K562 (cell line): ENCODE measurements around the gene KCTD19. TPM values are rescaled to one million over a fixed set of nuclear protein-coding genes. Genes with fewer than 3 reads are reported as not detected.

Source experiments
- ATAC-seq: fragments of 200-7000 bp; cut with Tn5 transposase; 3 replicates; pipeline ENCODE4 v1.9.1; 2020; ENCODE audit warnings: moderate library complexity
- BruUV-seq: library from RNA; stranded (reverse); fragments of 400-500 nt; replicated peaks from 2 replicates; lab custom pipeline; 2021; lab: Mats Ljungman, UMichigan
- CTCF ChIA-PET: fragments of 300-600 bp; formaldehyde crosslinking; extraction: SDS; loops from one replicate; lab custom pipeline; 2021; ENCODE audit warnings: low intra/inter-chr PET ratio; lab: Yijun Ruan, JAX
- POLR2A ChIA-PET: fragments of 300-600, 350-650 bp; sonication (Branson Sonifier 250); formaldehyde crosslinking; extraction: SDS; loops from one replicate; lab custom pipeline; 2021; ENCODE audit warnings: antibody characterized with exemption, inconsistent platforms; lab: Yijun Ruan, JAX
- DNase-seq, 4 experiments: peaks; one replicate each; pipeline versions ENCODE4 v3.0.0 to v3.0.0-alpha.2; 2011 to 2018; ENCODE audit warnings: low spot score in 3 of 4, mixed read lengths in 3 of 4; ENCODE audit errors: extremely low read depth in 1 of 4
- FAIRE-seq: peaks from 2 replicates; lab custom pipeline; 2011; peaks lifted over from hg19 to GRCh38; lab: Jason Lieb, UNC
- H2AFZ ChIP-seq: 2 replicates; pipeline ENCODE4 v1.6.0; 2011; ENCODE audit warnings: low read depth, low read length, control low read depth, inconsistent platforms
- H3K27ac ChIP-seq: fragments of 200-600 bp; 3 replicates; pipeline ENCODE4 v1.8.0; 2011; ENCODE audit warnings: low read depth, mild to moderate bottlenecking, control low read depth, inconsistent platforms, low read length, moderate library complexity, mixed read lengths; ENCODE audit errors: extremely low read depth
- H3K27me3 ChIP-seq, 2 experiments: fragments of 300-600 bp in 1 of 2; 2 replicates in 1 of 2; 3 replicates in 1 of 2; pipeline versions ENCODE4 v1.6.0 to v1.8.0; 2011; ENCODE audit warnings: inconsistent platforms in 2 of 2, low read length in 2 of 2, mild to moderate bottlenecking in 1 of 2, mixed read lengths in 1 of 2, moderate library complexity in 1 of 2; ENCODE audit not compliant: control insufficient read depth in 2 of 2, insufficient read depth in 2 of 2
- H3K36me3 ChIP-seq: fragments of 300-600 bp; 3 replicates; pipeline ENCODE4 v1.8.0; 2011; ENCODE audit warnings: mild to moderate bottlenecking, low read length, inconsistent platforms; ENCODE audit not compliant: control insufficient read depth, insufficient read depth
- H3K4me1 ChIP-seq, 2 experiments: fragments of 200-600 bp in 1 of 2; replicated peaks in 1 of 2; 2 replicates in 1 of 2; 3 replicates in 1 of 2; pipeline versions ENCODE4 v1.5.1 to v1.8.0; 2011; ENCODE audit warnings: inconsistent platforms in 2 of 2, low read length in 2 of 2, mild to moderate bottlenecking in 1 of 2, mixed read lengths in 1 of 2, moderate library complexity in 1 of 2; ENCODE audit not compliant: control insufficient read depth in 2 of 2, insufficient read depth in 2 of 2
- H3K4me2 ChIP-seq: 2 replicates; pipeline ENCODE4 v1.6.1; 2011; ENCODE audit warnings: low read length, control low read depth, inconsistent platforms, mixed read lengths; ENCODE audit not compliant: insufficient read depth
- H3K4me3 ChIP-seq: fragments of 200-600 bp; sonication (generic), shearing (Covaris generic); 2 replicates; pipeline ENCODE4 v1.5.1; 2016; ENCODE audit warnings: control low read depth, inconsistent platforms
- H3K79me2 ChIP-seq: fragments of 200-600 bp; 3 replicates; pipeline ENCODE4 v1.8.0; 2011; ENCODE audit warnings: low read length, inconsistent platforms; ENCODE audit not compliant: control insufficient read depth, insufficient read depth
- H3K9ac ChIP-seq, 2 experiments: 2 replicates each; pipeline versions ENCODE4 v1.6.0 to v1.6.1; 2011; ENCODE audit warnings: low read depth in 2 of 2, low read length in 2 of 2, control low read depth in 1 of 2, inconsistent platforms in 1 of 2, mild to moderate bottlenecking in 1 of 2, mixed read lengths in 1 of 2; ENCODE audit not compliant: insufficient read depth in 1 of 2
- H3K9me1 ChIP-seq: one replicate; pipeline ENCODE4 v1.6.0; 2011; ENCODE audit warnings: inconsistent platforms, mild to moderate bottlenecking, low read length, moderate library complexity; ENCODE audit not compliant: control insufficient read depth, insufficient read depth
- H3K9me3 ChIP-seq: replicated peaks from 2 replicates; pipeline ENCODE4 v1.5.1; 2011; ENCODE audit warnings: low read depth, low read length, inconsistent platforms; ENCODE audit not compliant: control insufficient read depth, insufficient read depth
- H4K20me1 ChIP-seq: replicated peaks from 2 replicates; pipeline ENCODE4 v1.6.1; 2011; ENCODE audit warnings: low read length, inconsistent platforms, mixed read lengths; ENCODE audit not compliant: control insufficient read depth, insufficient read depth
- CAMTA2 ChIP-seq: fragments of 250-450 bp; sonication (Bioruptor Pico); conservative IDR thresholded peaks from 2 replicates; pipeline ENCODE4 v1.5.1; 2022
- CTCF ChIP-seq, 3 experiments: IDR thresholded peaks in 2 of 3; conservative IDR thresholded peaks in 1 of 3; 2 replicates each; pipeline ENCODE4 v1.5.1; 2011 to 2012; ENCODE audit warnings: low read length in 3 of 3, mild to moderate bottlenecking in 3 of 3, control low read depth in 2 of 3, improper control_type of control experiment in 1 of 3, inconsistent platforms in 1 of 3, low read depth in 1 of 3, mixed read lengths in 1 of 3, moderate library complexity in 1 of 3; ENCODE audit not compliant: insufficient read depth in 2 of 3
- CXXC5 ChIP-seq: fragments of 250-450 bp; sonication (Bioruptor Pico); IDR thresholded peaks from 2 replicates; pipeline ENCODE4 v1.8.0; 2022; ENCODE audit warnings: inconsistent platforms, mild to moderate bottlenecking, moderate library complexity
- EHMT2 ChIP-seq: fragments of 450-650 bp; IDR thresholded peaks from 2 replicates; pipeline ENCODE4 v1.6.1; 2018; ENCODE audit warnings: antibody characterized with exemption
- FOXP1 ChIP-seq: sonication (generic); formaldehyde crosslinking; IDR thresholded peaks from 2 replicates; pipeline ENCODE4 v1.8.0; 2022; ENCODE audit warnings: mild to moderate bottlenecking, missing genetic modification reagents
- MCM2 ChIP-seq: fragments of 450-650 bp; IDR thresholded peaks from 2 replicates; pipeline ENCODE4 v1.6.1; 2017; ENCODE audit warnings: low read depth, mild to moderate bottlenecking
- MLLT1 ChIP-seq, 2 experiments: fragments of 450-650 bp; IDR thresholded peaks; 2 replicates each; pipeline ENCODE4 v1.6.1; 2016
- NCOR1 ChIP-seq: fragments of 450-650 bp; IDR thresholded peaks from 2 replicates; pipeline ENCODE4 v1.6.1; 2016; ENCODE audit warnings: mild to moderate bottlenecking, moderate library complexity
- NFIC ChIP-seq: fragments of 450-650 bp; IDR thresholded peaks from 2 replicates; pipeline ENCODE4 v1.6.1; 2017; ENCODE audit warnings: mild to moderate bottlenecking, inconsistent platforms
- POLR2B ChIP-seq: fragments of 450-650 bp; IDR thresholded peaks from 2 replicates; pipeline ENCODE4 v1.6.1; 2018; ENCODE audit warnings: low read depth; ENCODE audit not compliant: partially characterized antibody
- POLR2G ChIP-seq: fragments of 200-400 bp; formaldehyde crosslinking; IDR thresholded peaks from 2 replicates; pipeline ENCODE4 v1.6.1; 2017; ENCODE audit warnings: low read depth, mild to moderate bottlenecking, antibody characterized with exemption, low read length, moderate library complexity
- PPARD ChIP-seq: fragments of 250-450 bp; sonication (Bioruptor Pico); IDR thresholded peaks from 2 replicates; pipeline ENCODE4 v1.8.0; 2022; ENCODE audit warnings: inconsistent platforms, mild to moderate bottlenecking, moderate library complexity
- RAD21 ChIP-seq, 2 experiments: fragments of 250-450 bp in 1 of 2; fragments of 450-650 bp in 1 of 2; sonication (Bioruptor Pico) in 1 of 2; formaldehyde crosslinking in 1 of 2; IDR thresholded peaks in 1 of 2; conservative IDR thresholded peaks in 1 of 2; 2 replicates each; pipeline versions ENCODE4 v1.4.0 to v1.8.0; 2020 to 2022; ENCODE audit warnings: mild to moderate bottlenecking in 2 of 2, moderate library complexity in 1 of 2
- SMC3 ChIP-seq: conservative IDR thresholded peaks from 2 replicates; pipeline ENCODE4 v1.6.1; 2011; ENCODE audit warnings: low read depth, low read length, improper control_type of control experiment; ENCODE audit not compliant: insufficient read depth
- ZBTB33 ChIP-seq: sonication (generic); formaldehyde crosslinking; IDR thresholded peaks from 2 replicates; pipeline ENCODE4 v1.8.1; 2023; ENCODE audit warnings: mild to moderate bottlenecking, missing genetic modification reagents
- WGBS: fragments of 100-300 bp; shearing (Covaris generic); methylation state at CpG from one replicate; pipeline ENCODE4 v1.1.6; 2016; ENCODE audit warnings: low coverage, mixed read lengths; ENCODE audit not compliant: insufficient coverage; ENCODE audit errors: missing lambda C conversion rate; 5-methylcytosine and 5-hydroxymethylcytosine counted together
- in situ Hi-C: fragments of 300-500 bp; cut with MboI; formaldehyde crosslinking; loops from 4 replicates; pipeline ENCODE4 v1.15.0; 2018; ENCODE audit warnings: inconsistent platforms, mixed read lengths
- intact Hi-C: fragments of 100-400 bp; cut with micrococcal nuclease; formaldehyde crosslinking; loops from 2 replicates; pipeline ENCODE4 v1.14.2; 2022
- polyA plus RNA-seq, 8 experiments: library from polyadenylated mRNA; depleted of rRNA in 4 of 8; stranded (reverse) in 5 of 8; unstranded in 3 of 8; fragments of >200 nt; fragmentation: Nextera tagmentation in 2 of 8; fragmentation: Illumina TruSeq in 1 of 8; extraction: Ambion mirVana in 2 of 8; extraction: Trizol in 1 of 8; gene quantifications; 2 replicates each; pipeline versions ENCODE4 v1.2.1 to v1.2.3, GENCODE V29; 2011 to 2014; ENCODE audit warnings: inconsistent platforms in 1 of 8, missing spikeins in 1 of 8
- total RNA-seq, 7 experiments: library from RNA; depleted of rRNA in 6 of 7; stranded (reverse); fragments of >200 nt in 6 of 7; fragmentation: Illumina TruSeq in 2 of 7; extraction: Trizol in 2 of 7; gene quantifications; 2 replicates each; pipeline versions ENCODE4 v1.2.1 to v1.2.3, GENCODE V29; 2011 to 2021; ENCODE audit warnings: low replicate concordance in 1 of 7

KCTD19 gene
- total and polyA plus RNA-seq, 9 of the 15 experiments (the other 6 are each of a cell fraction or from before 2014, with no cell fraction given): 0.03 to 0.91 (median 0.22) TPM; not detected in 2

- Histone ChIP-seq H3K36me3 (peaks cover 26% of the 10 kb centered on the region; the same call in 2 of the 3 replicates), H3K4me1 (peaks cover 4 to 25% of the 10 kb centered on the region in 2 experiments; a peak in 3 of 5 replicates), H3K4me3 (no peak overlapping the region), H2AFZ (no peak overlapping the region), H3K9me3 (no peaks in the 10 kb centered on the region), H4K20me1 (no peaks in the 10 kb centered on the region), H3K79me2 (peaks cover 4% of the 10 kb centered on the region; the same call in 1 of the 3 replicates), H3K27ac (no peak overlapping the region), H3K4me2 (no peak overlapping the region), H3K27me3 (no peaks in the 10 kb centered on the region), H3K9ac (peak overlapping the region in 1 of 2 experiments; percentile 26; a peak in 1 of 4 replicates), H3K9me1 (peaks cover 3% of the 10 kb centered on the region)
- ChIA-PET CTCF (no interaction called here), POLR2A (interaction anchor here (0.6 to 1.9 kb wide), 7 partner anchors 11 to 619 kb away, joined by 3 to 10 read pairs (median 3); no protein-coding TSS in a partner anchor)
- no peak for FAIRE-seq
- DNase-seq: peak; percentile 23 to 39 (median 26)
- intact Hi-C loops: no loop called here
- peak; percentile 67 for ATAC-seq
- 84% methylated on average over 29 of the region's 34 CpGs for WGBS
- BruUV-seq: no TSS peak
- in situ Hi-C loops: no loop called here
- no peak for TF ChIP-seq NCOR1
- TF ChIP-seq RAD21 (CRISPR knock-in tag; conservative IDR thresholded peaks at IDR 0.05 in 1 of 2, IDR thresholded peaks at IDR 0.05 in 1 of 2): peak in 1 of 2 experiments; percentile 23; a peak in 1 of 4 replicates
- TF ChIP-seq PPARD (CRISPR knock-in tag): no peak
- TF ChIP-seq POLR2B: no peak
- no peak for TF ChIP-seq EHMT2
- TF ChIP-seq ZBTB33 (CRISPR knock-in tag): peak; percentile 68
- no peak for TF ChIP-seq CXXC5 (CRISPR knock-in tag)
- no peak for TF ChIP-seq MCM2
- peak; percentile 18 to 55 (median 39); a peak in 4 of 6 replicates for TF ChIP-seq CTCF (IDR thresholded peaks at IDR 0.05 in 2 of 3, conservative IDR thresholded peaks at IDR 0.05 in 1 of 3; ENCODE audit: insufficient read depth in 2 of 3, low read depth in 1 of 3, low read length in 3 of 3)
- TF ChIP-seq FOXP1: no peak
- TF ChIP-seq NFIC: peak; percentile 70
- peak; percentile 41 for TF ChIP-seq SMC3
- TF ChIP-seq CAMTA2: no peak
- 0 out of 2 replicates have a peak, but pooled peaks have one; percentile 37 for TF ChIP-seq POLR2G
- no peak for TF ChIP-seq MLLT1 (IDR thresholded peaks at IDR 0.05)
These were observed 41.6 kb downstream of the KCTD19 start for GRCh38 chr16:67284699-67285646.
